Ovary (tissue), 3 donors: ENCODE data around the gene ASPA.

ENCODE experiments used
- CTCF ChIP-seq, 3 donors: fragments of 450-650 bp in 2 of 3; fragments of 200-600 bp in 1 of 3; IDR thresholded peaks; one replicate each; pipeline versions ENCODE4 v1.5.1 to v1.8.0; 2016 to 2022; ENCODE audit warnings: antibody characterized with exemption in 3 of 3, mild to moderate bottlenecking in 1 of 3
- EP300 ChIP-seq: sonication (generic); formaldehyde crosslinking; IDR thresholded peaks from one replicate; pipeline ENCODE4 v1.6.1; 2017; ENCODE audit warnings: antibody characterized with exemption
- POLR2A ChIP-seq: fragments of 450-650 bp; IDR thresholded peaks from one replicate; pipeline ENCODE4 v1.6.1; 2017; ENCODE audit warnings: antibody characterized with exemption, mild to moderate bottlenecking, moderate library complexity
- donor health status: DM: no; HTN: no; CAD: no.

GRCh38 chr17:3505008-3505407, 29.2 kb downstream of the ASPA start:
- TF ChIP-seq EP300: no peak
- TF ChIP-seq POLR2A: no peak
- no peak for TF ChIP-seq CTCF (IDR thresholded peaks at IDR 0.05)
